HG03095 (cell line): ENCODE data around the gene ST8SIA3.
"Not testable (repeated sequence)": the region's sequence is repeated elsewhere in the genome, so short reads cannot be mapped to it uniquely, and the experiment has no call there.

ENCODE experiments used
- ATAC-seq: cut with Tn5 transposase; IDR thresholded peaks from one replicate; pipeline ENCODE4 v1.9.1; 2021; ENCODE audit warnings: moderate library complexity; ENCODE audit not compliant: unreplicated experiment

The ST8SIA3 gene

GRCh38 chr18:57364460-57364859 lies 12.1 kb downstream of the ST8SIA3 start:
- no peak for ATAC-seq

GRCh38 chr18:57366528-57367081 lies 14.2 kb downstream of the ST8SIA3 start:
- no peak for ATAC-seq

GRCh38 chr18:57372444-57372843 lies 20.1 kb downstream of the ST8SIA3 start:
- ATAC-seq, result no peak

GRCh38 chr18:57373017-57373416 lies 20.7 kb downstream of the ST8SIA3 start:
- ATAC-seq, result no peak

- ATAC-seq, result no peak
Measured at GRCh38 chr18:57376503-57376902, 24.1 kb downstream of the ST8SIA3 start.

GRCh38 chr18:57389271-57389670 lies 36.9 kb downstream of the ST8SIA3 start:
- no peak for ATAC-seq

GRCh38 chr18:57390044-57390443 lies 37.7 kb downstream of the ST8SIA3 start:
- ATAC-seq, result no peak

- not testable (repeated sequence) for ATAC-seq
Measured at GRCh38 chr18:57394749-57395148, 42.4 kb downstream of the ST8SIA3 start.

GRCh38 chr18:57396831-57397230 lies 44.5 kb downstream of the ST8SIA3 start:
- not testable (repeated sequence) for ATAC-seq

GRCh38 chr18:57397440-57398132 lies 45.2 kb downstream of the ST8SIA3 start:
- no peak for ATAC-seq

- no peak for ATAC-seq
Measured at GRCh38 chr18:57404345-57404744, 52.0 kb downstream of the ST8SIA3 start.

- ATAC-seq, result no peak
Measured at GRCh38 chr18:57409650-57410049, 57.3 kb downstream of the ST8SIA3 start.

GRCh38 chr18:57410749-57411148 lies 58.4 kb downstream of the ST8SIA3 start:
- ATAC-seq, result no peak

GRCh38 chr18:57416542-57416941 lies 64.2 kb downstream of the ST8SIA3 start:
- ATAC-seq, result no peak
